Measurements from ENCODE around the gene TMIGD1.
A peak's percentile ranks its signal among the peaks of the same experiment; 100 is the strongest.

The TMIGD1 gene

DNA sequence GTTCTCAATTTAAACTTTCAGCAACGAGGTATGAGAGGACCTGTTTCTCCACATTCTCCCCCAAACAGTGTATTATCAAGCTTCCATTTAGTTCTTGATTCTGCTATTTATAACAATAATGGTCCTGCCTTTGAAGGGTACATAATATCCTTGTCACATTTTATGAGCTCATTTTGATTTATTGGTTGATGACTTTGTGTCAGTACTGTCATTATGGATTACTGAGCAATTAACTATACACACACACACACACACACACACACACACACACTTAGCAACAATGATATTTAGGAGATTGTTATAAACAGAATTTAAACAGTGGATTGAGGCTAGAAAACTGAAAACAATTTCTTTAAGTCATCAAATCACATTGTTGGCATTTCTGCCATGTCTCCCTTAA lies 7.0 kb downstream of the TMIGD1 start:
- no peak for DNase-seq (ENCODE audit: low spot score)

DNA sequence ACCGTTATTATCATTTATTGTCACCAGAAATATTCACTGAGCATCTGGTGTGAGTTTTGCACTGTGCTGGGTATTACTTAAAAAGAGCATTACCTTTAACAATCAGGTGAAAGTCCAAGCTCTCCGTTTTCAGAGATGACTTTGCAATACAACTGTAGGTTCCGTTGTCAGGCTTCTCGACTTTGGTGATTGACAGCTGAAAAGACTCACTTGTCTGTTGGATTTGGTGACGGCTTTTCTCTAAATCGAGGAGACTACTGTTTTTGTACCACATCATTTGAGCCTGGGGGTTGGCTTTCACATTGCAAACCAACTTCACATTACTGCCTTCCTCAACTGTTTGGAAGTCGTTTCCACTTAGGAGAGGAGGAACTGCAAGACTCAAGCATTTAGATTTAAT lies 9.1 kb downstream of the TMIGD1 start:
- DNase-seq (ENCODE audit: low spot score) = no peak

GRCh38 chr17:30323895-30324319 lies 9.9 kb downstream of the TMIGD1 start:
- DNase-seq (ENCODE audit: low spot score) = no peak

- no peak for DNase-seq (ENCODE audit: low spot score)
These were observed 10.5 kb downstream of the TMIGD1 start for GRCh38 chr17:30323262-30323894.

DNA sequence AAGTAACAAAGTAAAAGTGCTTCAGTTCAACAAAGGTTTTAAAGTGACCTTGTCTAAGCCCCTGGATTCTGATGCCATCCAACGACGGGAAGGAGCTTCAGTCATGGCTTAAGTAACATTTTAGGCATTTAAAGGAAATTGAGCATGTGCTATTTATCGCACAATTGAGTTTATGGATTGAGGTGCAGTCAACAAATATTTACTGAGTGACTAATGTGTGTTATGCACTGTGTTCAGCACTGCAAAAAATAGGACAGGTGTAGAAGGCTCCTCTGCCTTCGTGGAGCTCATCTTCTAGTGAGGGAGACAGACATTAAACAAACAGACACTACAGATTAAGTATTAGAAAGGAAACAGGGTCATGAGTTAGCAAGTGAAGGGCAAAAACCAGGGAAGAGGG lies 12.5 kb downstream of the TMIGD1 start:
- no peak for DNase-seq (ENCODE audit: low spot score)

DNA sequence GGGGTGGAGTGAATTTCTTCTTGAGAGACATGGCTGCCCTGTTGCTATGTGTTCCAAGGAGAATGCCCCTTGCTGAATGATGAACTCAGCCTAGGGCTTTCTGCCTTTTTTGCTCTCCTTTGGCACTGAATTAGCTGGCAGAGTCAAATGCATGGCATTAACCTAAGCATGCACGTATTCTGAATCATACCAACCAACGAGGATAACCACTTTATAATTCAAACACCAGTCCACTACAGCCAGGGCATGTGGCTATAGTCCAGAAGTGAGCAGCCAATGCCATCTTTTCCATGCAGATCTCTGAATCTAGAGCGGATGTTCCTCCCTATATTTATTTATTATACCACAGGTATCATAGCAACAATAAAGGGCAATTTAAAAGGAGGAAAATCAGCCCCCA lies 15.7 kb downstream of the TMIGD1 start:
- no peak for DNase-seq (ENCODE audit: low spot score)

GRCh38 chr17:30316736-30317135 lies 17.1 kb downstream of the TMIGD1 start:
- DNase-seq (ENCODE audit: low spot score) = no peak

DNA sequence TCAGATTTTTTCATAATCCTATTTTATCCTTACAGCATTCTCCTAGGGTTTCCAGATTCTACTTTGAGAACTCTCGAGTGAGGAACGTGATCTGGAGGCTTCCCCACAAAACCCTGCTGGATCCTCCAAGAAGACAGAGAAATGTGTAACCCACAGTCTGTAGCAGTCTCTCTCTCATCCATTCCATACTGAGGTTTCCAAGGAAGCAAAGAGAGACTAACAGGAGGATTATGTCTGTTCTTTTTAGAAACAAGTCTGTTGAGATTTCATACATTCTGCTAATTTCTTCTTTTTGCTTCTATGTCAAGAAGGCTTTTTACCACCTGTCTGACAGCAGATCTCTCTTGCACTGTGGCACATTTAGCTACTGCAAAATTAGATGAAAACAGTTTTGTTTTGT lies 18.8 kb downstream of the TMIGD1 start:
- DNase-seq (ENCODE audit: low spot score) = no peak

GRCh38 chr17:30314474-30314873 lies 19.4 kb downstream of the TMIGD1 start:
- no peak for DNase-seq (ENCODE audit: low spot score)

DNA sequence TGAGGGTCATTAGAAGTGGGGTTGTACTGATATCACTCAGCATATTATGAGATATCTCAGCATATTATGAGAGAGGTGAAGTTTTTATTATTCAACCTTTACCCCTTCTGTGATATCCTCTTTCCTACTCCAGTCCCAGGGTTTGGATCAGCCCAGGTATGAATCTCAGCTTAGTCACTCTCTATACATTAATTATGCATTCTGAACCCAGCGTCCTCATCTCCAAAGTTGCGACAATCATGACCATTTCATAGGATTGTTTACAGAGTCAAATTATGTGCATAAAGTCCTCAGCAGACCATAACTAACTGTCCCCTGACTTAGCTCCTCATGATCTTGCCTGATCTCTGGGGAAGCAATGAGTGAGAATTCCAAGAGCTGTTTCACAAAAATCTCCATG lies 21.6 kb downstream of the TMIGD1 start:
- DNase-seq (ENCODE audit: low spot score) = no peak

DNA sequence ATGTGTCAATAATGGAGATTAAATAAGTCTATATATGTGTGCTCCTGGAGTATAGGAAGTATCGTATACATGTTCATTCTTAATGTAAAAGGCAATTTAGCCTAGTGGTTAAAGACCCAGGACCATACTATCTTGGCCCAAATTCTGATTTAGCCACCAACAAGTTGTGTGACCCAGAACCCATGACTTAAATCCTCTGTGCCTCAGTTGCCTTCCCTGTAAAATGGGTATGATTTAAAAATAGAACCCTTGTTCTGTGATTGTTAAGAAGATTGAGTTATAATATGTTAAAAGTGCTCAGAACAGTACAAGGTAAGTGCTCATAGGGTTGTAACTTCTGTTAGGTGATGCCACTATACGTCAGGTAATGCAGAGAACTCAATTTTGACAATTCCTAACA lies 23.3 kb downstream of the TMIGD1 start:
- no peak for DNase-seq (ENCODE audit: low spot score)

DNA sequence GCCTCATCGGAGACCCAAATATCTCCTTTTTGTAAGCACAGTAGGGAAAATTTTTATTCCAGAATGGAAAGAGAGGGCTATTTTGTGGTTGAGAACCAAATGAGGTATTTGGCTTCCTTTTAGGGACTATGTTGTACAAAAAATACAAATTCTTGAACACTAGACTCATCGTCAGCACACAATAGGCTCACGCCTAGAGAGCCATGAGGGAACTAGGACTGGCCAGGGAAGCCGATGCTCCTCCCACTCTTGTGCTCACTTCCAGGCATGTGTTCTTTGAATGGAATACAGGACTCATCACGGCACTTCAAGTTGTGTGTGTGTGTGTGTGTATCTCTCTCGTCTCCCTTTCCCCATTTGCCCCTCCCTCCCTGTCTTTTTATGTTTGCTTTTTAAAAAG lies 24.3 kb downstream of the TMIGD1 start:
- no peak for DNase-seq (ENCODE audit: low spot score)

- no peak for DNase-seq (ENCODE audit: low spot score)
These were observed 25.5 kb downstream of the TMIGD1 start for GRCh38 chr17:30308406-30308805.

GRCh38 chr17:30304778-30305177 lies 29.1 kb downstream of the TMIGD1 start:
- DNase-seq (ENCODE audit: low spot score) = no peak

GRCh38 chr17:30302241-30302640 lies 31.6 kb downstream of the TMIGD1 start:
- DNase-seq (ENCODE audit: low spot score) = no peak

- DNase-seq (ENCODE audit: low spot score) = no peak
These were observed 33.0 kb downstream of the TMIGD1 start for GRCh38 chr17:30300818-30301217.

DNA sequence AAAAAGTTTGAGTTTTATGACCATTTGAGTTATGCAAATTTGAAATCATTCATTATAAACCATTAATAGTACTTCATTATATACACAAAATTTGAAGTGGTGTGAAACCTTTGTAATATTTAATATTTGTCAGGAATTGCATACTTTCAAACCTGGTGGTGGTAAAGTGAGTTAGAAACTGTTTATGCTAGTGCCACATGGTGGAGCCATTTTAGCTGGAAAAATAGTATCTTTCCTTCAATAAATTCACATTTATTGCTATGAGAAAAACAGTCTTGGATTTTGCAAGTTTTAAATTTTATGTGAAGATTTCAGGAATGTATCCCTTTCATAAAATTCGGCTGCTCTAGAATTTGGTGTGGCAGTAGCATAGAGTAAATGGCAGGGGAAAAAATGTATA lies 34.9 kb downstream of the TMIGD1 start:
- no peak for DNase-seq (ENCODE audit: low spot score)

DNA sequence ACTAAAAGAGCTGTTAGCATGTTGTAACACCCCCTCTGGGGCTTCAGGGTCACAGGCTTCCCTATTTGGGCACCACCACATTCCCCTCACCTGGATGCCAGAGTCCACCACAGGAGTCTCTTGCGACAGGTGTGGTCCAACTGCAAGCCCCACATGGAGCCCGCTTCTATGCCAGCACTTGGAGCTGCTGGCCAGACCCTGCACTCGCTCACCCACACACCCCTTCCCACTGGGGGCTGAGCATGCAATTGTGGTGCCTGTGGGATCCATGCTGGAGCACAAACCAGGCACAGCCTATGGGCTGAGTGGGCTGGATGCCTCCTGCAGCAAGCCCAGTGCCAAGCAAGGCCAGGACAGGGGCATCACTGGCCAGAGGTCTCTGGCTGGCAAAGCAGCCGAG lies 36.1 kb downstream of the TMIGD1 start:
- DNase-seq (ENCODE audit: low spot score) = no peak

DNA sequence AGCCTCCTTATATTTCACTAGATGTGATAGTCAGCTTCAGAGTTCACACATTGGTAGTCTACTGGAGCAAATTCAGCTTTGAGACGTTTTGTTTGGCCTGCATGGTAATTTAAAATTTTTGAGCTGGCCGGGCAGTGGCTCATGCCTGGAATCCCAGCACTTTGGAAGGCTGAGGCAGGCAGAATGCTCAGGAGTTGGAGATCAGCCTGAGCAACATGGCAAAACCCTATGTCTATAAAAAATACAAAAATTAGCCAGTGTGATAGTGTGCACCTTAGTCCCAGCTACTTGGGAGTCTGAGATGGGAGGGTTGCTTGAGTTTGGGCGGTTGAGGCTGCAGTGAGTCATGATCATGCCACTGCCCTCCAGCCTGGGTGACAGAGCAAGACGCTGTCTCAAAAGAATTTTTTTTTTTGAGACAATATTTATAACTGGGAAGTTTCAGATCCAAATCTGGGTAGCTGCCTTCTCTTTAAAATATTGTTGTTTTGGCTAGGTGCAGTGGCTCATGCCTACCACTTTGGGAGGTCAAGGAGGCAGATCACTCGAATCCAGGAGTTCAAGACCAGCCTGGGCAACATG lies 37.3 kb downstream of the TMIGD1 start:
- no peak for DNase-seq (ENCODE audit: low spot score)

GRCh38 chr17:30292286-30292858 lies 41.5 kb downstream of the TMIGD1 start:
- DNase-seq (ENCODE audit: low spot score) = peak; percentile 49

DNA sequence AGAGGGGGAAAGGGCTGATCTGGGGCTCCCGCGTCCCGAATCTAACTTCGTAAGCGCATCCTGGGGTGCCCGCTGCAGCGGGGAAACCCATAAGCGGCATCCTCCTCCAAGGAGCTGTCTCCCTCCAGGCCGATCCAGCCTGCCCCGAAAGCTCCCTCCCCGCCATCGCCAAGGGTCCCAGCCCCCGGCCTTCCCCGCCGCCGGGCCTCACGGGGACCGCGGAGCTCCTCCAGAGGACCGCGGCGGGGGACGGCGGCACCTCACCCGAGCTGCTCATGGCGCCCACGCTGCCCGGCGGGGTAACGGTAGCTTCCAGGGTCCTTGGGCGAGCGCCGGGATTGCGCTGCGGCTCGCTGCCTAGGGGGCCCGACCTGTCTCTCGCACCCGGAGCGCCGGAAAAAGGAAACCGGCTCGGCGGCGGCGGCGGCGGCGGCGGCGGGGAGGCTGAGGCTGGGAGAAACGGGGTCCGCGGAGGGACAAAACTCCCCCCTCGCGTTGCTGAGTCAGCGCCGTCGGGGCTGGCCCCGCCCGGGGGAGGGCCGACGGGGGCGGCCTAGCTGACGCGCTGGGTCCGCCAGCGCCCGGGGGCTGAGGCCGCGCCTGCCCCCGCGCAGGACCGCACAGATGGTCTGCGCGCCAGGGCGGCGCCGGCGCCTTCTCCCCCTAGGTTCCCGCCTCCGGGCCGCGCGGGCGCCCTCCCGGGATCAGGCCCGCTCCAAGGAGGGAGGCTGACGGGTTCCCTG lies 42.1 kb downstream of the TMIGD1 start, which contains the start of gene BLMH:
BLMH (minus strand) TSS at position 402 of the 743 bp plus-strand sequence; CDS start at position 277, 125 bp downstream.
- peak; percentile 87 for DNase-seq (ENCODE audit: low spot score)

- peak; percentile 29 for DNase-seq (ENCODE audit: low spot score)
These were observed 42.9 kb downstream of the TMIGD1 start for GRCh38 chr17:30290696-30291542.

Measured in hepatic stellate cell (primary cell).